CD4-positive, alpha-beta T cell treated with Interleukin-2 at 100 ng/mL for 4 hours (primary cell): ENCODE data around the gene CD82.
A peak's percentile ranks its signal among the peaks of the same experiment; 100 is the strongest.
"Not testable (repeated sequence)": the region's sequence is repeated elsewhere in the genome, so short reads cannot be mapped to it uniquely, and the experiment has no call there.

Experiments
- DNase-seq: peaks from one replicate; pipeline ENCODE4 v3.0.0-alpha.2; 2020; ENCODE audit warnings: low spot score

The CD82 gene

DNA sequence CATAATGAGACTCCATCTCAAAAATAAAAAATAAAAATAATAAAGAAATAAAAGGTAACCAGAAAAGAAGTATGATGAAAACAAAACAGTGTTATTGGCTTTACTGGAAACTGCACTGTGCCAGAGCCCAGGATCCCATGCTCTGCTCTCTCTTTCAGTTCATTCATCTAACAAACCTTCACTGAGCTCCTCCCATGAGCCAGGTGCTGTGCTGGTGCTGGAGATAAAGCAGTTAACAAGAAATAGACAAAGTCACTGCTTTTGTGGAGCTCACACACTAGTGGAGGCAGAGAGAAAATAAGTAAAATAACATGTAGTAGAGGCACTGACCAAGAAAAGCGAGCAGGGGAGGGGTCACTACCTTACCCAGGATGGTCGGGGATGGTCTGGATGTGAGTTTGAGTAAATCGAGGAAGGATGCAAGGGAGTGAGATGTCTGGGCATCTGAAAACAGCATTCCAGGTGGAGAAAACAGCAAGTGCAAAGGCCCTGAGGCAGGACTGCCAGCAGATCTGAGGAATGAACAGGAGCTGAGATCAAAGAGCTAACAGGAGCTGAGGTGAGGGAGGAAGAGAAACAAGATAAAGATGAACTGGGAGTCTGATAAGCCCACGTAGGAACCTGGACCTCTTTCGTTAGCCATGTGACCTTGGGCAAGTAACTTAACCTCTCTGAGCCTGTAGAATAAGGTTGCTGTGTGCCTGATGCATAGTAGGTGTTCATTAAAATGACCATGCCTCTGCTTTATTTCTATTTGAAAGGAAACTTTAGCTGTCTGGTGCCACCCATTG is 31.3 kb upstream of the CD82 start:
- DNase-seq: no peak

DNA sequence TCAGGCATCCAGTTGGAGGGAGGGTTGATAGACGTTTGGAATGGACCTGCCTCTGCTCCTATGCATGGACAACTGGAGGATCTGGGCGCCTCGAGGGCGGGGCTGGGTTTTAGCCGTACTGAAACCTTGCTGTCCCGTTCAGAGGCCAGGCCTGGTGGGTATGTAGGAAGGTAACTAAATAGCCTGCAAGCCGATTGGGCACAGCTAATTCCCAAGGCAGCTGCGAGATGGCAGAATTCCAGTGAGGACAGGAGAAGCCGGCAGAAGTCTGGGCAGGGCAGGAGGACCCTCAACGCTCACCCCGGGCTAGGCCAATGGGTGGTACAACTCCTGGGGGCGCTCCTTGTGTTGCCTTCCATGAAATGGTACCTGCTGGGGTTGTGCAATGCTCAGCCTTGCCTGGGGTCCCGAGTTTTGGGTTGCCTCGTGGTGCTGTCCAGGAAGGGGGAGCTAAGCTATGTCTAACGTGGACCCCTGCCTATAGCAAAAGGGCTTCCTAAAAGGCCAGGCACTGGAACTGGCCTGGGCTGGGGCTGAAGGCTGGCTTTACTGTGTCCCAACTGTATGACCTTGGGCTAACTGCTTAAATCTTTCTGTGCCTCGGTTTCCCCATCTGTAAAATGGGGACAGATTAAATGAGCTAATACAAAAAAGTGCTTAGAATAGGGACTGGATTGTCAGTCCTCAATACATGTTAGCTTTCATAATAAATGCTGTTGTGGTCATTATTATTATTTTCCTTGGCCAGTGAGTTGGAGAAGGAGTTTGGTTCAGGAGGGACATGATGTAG is 30.1 kb upstream of the CD82 start:
- no peak for DNase-seq

DNA sequence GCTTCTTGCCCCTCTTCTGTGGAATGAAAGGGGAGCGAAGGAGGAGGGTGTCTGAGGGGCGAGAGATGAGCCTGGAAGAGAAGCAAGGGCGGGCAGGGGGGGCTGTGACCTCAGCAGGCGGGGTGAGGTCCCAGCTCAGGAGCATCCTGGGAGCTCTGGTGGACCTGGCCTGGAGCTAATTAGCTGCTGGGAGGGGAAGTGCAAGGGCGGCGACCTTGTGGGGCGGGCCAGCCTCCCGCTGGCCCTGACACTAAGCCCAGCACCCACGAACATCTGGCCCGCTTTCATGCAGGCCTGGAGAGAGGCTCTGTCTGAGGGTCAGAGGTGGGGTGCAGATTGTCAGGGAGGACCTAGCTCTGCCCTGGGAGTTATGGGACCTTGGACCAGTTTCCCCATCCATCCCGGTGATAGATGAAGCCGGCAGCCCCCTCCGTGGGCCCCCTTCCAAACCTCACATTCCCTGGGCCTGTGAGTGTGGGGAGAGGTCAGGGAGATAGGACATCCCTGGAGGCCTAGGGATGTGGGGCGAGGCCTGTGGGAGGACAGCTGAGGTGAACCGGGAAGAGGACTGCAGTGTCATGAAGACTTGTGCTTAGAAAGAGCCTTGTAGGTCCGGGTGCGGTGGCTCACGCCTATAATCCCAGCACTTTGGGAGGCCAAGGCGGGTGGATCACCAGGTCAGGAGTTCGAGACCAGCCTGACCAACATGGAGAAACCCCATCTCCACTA is 28.5 kb upstream of the CD82 start:
- no peak for DNase-seq

DNA sequence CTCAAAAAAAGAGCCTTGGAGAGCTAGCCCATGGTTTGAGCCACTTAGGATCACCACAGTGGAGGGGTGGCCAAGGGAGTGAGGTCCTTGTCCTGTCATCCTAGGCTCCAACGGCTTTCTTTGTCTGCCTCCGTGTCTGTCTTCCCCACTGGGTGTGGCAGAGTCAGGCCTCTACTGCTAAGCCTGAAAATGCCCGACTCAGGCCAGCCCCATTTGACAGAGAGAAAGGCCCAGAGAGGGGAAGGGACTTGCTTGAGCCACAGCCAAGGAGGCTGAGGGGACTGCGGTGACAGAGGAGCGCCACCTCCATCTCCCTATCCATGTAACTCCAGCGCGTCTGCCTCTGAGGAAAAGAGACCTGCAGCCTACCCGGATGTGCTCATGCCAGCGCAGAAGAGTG is 27.8 kb upstream of the CD82 start:
- no peak for DNase-seq

DNA sequence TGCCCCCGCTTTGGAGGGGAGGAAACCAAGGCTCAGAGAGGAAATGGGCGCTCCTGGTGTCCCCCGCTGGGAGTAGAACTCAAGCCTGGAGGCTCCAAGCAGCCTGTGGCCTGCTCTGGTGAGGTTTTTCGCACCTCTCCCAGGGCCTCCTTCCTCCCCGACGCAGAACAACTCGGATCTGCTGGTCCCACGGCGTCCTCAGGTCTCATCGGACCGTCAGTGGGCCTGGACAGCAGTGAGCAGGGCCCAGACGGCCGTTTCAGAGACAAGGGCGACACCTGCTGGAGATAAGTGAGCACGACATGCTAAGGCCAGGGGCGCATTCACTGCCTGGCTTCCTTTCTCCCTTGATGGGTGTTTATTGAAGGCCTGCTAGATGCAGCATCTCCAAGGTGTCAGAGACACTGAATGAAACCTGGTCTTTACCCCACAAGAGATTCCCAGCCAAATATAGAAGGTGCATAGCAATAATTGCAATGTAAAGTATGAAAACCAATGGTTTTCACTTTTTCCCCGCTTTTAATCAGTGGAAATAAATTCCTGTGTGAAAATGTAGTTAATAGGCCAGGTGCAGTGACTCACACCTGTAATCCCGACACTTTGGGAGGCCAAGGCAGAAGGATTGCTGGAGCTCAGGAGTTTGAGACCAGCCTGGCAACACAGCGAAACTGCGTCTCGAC is 26.9 kb upstream of the CD82 start:
- peak; percentile 73 for DNase-seq

DNA sequence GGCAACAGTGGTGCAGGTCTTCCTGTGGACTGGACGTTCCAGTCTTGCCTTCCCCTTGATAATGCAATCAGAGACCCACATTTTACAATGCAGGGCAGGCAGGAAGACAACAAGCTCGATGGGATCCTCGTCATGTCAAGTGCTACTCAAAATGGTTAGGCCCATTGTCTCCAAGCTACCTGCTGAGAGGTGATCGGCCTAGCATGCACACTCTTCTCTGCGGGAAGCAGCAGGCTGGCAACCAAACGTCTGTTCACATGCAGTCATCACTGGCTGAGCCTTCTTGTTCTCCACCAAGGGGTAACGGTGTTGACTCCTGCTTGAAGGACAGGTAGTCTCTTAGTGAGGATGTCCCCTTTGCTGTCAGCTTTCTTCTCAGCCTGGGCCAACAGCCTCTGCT is 25.5 kb upstream of the CD82 start:
- no peak for DNase-seq

DNA sequence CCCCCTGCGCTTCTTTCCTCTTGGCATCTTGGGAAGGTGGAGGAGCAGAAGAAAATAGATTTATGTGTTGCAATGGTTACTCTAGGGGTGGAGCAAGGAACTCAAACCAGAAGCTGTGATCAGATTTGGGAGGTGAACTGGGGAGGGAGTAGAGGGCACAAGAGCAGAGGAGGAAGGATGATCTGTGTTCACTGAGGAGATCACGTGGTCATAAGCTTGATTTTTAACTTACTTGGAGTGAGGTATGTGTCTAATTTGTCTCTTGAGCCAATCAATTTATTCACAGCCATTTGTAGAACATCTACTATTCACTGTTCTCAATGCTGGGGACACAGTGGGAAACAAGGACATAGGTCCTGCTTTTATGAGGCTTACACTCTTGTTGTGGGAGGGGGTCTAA is 24.8 kb upstream of the CD82 start:
- DNase-seq: no peak

DNA sequence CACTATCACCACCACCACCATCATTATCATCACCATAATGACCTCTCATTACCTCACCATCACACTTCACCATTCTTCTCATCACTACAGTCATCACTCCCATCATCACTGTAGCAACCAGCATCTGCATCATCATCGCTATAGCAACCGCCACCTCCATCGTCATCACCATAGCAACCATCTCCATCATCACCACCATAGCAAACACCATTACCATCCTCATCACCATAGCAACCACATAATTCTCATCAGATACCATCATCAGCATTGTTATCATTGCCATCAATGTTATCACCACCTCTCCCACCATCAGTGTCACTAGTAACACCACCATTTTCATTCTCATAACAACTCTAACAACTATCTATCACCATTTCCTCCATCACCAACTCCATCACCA is 23.1 kb upstream of the CD82 start:
- DNase-seq: peak; percentile 7

DNA sequence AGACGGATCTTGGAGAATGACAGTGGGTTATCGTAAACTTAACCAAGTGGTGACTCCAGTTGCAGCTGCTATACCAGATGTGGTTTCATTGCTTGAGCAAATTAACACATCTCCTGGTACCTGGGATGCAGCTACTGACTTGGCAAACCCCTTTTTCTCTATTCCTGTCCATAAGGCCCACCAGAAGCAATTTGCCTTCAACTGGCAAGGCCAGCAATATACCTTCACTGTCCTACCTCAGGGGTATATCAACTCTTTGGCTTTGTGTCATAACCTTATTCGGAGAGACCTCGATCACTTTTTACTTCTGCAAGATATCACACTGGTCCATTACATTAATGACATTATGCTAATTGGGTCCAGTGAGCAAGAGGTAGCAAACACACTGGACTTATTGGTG is 18.5 kb upstream of the CD82 start:
- not testable (repeated sequence) for DNase-seq

DNA sequence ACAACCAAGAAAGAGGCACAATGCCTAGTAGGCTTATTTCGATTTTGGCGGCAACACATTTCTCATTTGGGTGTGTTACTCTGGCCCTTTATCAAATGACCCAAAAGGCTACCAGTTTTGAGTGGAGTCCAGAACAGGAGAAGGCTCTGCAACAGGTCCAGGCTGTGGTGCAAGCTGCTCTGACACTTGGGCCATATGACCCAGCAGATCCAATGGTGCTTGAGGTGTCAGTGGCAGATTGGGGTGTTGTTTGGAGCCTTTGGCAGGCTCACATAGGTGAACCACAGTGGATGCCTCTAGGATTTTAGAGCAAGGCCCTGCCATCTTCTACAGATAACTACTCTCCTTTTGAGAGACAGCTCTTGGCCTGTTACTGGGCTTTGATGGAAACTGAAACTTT is 17.9 kb upstream of the CD82 start:
- DNase-seq: not testable (repeated sequence)

DNA sequence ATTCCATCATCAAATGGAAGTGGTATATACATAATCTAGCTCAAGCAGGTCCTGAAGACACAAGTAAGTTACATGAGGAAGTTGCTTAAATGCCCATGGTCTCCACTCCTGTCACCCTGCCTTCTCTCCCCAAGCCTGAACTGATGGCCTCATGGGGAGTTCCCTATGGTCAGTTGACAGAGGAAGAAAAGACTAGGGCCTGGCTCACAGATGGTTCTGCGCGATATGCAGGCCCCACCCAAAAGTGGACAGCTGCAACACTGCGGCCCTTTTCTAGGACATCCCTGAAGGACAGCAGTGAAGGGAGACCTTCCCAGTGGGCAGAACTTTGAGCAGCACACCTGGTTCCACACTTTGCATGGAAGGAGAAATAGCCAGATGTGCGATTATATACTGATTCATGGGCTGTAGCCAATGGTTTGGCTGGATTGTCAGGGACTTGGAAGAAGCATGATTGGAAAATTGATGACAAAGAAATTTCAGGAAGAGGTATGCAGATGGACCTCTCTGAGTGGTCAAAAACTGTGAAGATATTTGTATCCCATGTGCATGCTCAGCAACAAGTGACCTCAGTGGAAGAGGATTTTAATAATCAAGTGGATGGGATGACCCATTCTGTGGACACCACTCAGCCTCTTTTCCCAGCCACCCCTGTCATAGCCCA is 17.3 kb upstream of the CD82 start:
- DNase-seq: no peak

DNA sequence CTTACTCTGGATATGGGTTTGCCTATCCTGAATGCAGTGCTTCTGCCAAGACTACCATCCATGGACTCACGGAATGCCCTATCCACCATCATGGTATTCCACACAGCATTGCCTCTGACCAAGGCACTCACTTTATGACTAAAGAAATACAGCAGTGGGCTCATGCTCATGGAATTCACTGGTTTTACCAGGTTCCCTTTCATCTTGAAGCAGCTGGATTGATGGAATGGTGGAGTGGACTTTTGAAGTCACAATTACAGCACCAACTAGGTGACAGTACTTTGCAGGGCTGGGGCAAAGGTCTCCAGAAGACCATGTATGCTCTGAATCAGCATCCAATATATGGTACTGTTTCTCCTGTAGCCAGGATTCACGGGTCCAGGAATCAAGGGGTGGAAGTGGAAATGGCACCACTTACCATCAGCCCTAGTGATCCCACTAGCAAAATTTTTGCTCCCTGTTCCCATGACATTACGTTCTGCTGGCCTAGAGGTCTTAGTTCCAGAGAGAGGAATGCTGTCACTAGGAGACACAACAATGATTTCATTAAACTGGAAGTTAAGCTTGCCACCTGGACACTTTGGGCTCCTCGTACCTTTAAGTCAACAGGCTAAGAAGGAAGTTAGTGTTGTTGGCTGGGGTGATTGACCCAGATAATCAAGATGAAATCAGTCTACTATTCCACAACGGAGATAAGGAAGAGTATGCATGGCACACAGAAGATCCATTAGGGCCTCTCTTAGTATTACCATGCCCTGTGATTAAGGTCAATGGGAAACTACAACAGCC is 16.3 kb upstream of the CD82 start:
- DNase-seq: not testable (repeated sequence)

DNA sequence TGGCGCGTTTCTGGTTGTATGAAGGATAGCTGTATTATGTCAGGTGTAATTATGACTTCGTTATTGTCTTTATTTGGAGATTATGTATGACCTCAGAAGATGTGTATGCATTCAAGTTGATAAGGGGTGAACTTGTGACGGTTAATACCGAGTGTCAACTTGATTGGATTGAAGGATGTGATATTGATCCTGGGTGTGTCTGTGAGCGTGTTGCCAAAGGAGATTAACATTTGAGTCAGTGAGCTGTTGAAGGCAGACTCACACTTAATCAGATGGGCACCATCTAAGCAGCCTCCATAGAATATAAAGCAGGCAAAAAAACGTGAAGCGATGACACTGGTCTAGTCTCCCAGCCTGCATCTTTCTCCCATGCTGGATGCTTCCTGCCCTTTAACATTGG is 15.3 kb upstream of the CD82 start:
- DNase-seq: no peak

DNA sequence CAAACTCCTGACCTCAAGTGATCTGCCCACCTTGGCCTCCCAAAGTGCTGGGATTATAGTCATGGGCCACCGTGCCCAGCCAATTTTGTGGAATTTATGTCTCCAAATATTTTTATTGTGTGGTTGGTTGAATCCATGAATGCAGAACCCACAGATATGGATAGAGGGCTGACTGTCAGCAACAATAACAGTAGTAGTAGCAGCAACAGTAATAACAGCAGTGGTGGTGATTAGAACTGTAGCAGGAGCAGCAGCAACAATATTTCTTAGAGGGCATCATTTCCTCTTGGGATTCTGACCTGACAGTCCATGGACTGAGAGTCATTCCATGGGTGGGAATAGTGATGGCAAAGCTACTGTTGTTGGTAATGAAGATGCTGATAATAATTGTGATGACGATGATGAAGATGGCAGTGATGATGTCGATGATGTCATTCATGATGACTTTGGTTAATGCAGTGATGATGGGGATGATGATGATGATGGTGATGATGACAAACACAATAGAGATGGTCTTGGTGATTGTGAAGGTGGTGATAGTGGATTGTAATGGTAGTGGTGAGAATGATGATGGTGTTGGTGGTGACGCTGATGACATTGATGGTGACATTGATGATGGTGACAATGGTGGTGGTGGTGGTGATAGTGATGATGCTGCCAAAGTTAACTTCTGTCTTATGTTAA is 13.9 kb upstream of the CD82 start:
- DNase-seq: no peak

DNA sequence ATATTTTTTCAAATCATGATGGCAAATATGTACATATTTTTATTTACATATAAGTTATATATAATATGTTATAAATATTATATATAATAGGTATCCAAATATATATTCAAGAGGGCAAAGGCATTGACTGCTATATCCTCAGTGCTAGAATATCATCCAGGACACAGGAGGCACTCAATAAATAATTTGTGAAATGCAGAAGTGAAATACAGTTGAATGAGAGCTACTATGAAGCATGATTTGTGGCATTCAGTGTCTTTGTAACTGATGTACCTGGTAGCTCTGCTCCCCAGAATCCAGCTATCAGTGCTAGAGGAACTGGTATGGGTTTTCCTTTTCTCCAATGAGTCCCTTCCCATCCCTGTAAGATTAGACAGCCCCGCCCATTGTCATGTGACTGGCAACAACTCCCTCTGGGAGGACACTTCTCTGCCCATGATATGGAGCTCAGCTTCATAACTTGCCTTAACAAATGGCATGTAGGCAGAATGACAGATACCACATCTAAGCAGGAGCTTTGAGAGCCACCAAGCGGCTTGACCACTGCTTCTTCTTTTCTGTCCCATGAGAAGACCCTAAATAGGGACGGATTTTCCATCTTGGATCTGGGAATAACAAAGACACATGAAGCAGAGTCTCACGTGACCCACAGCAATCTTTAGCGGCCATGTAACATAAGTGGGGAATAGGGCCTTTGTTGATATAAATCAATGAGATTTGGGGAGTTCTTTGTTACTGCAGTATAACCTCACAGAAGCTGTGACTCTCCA is 10.2 kb upstream of the CD82 start:
- no peak for DNase-seq

DNA sequence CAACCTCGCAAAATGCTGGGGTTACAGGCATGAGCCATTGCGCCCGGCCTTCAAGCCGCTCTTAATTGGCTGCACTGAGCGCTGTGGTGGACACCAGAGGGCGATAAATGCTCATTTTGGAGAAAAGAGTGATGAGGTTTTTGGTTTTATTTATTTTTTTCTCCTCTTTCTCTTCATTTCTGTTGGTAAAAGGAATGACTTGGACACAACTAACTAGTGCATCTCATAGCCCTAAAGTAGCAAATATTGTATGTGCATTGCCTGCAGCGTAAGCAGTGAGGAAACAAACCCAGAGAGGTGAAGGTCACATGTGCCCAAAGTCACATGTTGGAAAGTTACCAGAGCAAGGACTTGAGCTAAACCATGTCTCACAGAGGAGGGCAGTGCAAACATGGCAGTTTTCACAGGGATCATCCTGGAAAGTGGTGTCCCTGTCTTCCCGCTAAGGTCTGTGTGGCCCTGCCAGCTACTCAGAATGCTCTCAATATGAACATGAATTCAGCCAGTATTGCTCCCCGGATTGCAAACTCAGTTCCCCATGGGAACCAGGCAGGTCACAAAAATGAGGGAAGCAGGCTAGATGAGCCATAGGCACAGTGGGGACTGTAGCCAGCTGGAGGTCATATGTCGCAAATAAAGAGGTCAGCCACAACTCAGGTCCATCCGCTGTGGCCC is 8.6 kb upstream of the CD82 start:
- peak; percentile 78 for DNase-seq

DNA sequence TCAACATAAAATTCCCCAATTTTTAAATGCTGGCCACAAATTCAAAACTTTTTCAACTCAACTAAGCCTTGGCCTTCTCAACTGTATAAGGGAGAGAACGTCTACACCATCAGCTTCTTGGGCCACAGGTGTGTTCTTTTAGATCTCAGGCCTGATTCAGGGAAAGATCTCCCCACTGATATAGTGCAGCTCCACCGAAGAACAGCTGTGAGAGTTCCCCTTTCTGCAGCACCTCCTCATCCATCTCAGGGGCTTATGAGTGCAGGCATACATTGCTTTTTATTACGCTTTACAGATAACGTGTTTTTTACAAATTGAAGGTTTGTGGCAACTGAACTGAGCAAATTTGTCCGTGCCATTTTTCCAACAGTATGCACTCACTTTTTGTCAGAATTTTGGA is 8.0 kb upstream of the CD82 start:
- DNase-seq: no peak

DNA sequence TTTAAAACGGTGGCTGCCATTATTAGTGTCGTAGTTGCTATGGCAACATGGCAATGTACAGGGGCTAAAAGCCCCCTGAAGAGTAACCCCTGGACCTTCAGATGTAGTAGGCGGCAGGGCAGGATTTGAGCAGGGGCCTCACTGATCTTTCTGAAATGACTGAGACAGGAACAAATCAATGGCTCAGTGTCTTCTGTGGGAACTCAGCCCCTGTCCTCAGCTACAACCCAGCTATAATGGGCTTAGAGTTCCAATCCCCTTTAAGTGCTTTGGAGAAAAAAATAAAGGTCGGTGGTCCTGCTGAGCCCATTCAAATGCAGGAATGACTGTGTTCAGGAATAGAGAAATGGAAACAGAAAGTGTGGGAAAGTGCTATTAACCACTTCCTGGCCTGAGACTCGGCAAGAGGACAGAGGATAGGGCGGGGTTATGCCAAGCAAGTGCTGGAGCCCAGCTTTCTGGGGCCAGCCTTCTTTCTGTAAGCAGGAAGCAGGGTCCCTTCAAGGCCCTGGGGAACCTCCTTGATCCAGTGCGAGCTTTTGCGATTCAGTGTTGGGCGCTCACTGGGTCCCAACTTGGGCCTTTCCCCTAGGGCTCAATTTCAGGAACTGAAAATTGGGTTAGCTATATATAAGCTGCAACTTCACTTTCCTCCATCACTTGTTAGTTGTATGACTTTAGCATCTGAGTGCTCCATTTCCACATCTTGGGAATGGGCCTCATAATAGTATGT is 6.1 kb upstream of the CD82 start:
- DNase-seq: peak; percentile 5
